Pulmonary artery endothelial cell (primary cell): ENCODE data around the gene NCKAP5L. TPM values are rescaled to one million over a fixed set of nuclear protein-coding genes. Genes with fewer than 3 reads are reported as not detected.
"Not testable (repeated sequence)": the region's sequence is repeated elsewhere in the genome, so short reads cannot be mapped to it uniquely, and the experiment has no call there.

Experiments used
- DNase-seq: peaks from one replicate; pipeline ENCODE4 v3.0.0-alpha.2; 2011; ENCODE audit warnings: low read depth, low spot score
- total RNA-seq: library from RNA; depleted of rRNA; stranded (reverse); fragments of >200 nt; gene quantifications from 2 replicates; pipeline ENCODE4 v1.2.3, GENCODE V29; 2014

The NCKAP5L gene
- total RNA-seq, 1 donor from 2014 or later, result 11.9 TPM

DNA sequence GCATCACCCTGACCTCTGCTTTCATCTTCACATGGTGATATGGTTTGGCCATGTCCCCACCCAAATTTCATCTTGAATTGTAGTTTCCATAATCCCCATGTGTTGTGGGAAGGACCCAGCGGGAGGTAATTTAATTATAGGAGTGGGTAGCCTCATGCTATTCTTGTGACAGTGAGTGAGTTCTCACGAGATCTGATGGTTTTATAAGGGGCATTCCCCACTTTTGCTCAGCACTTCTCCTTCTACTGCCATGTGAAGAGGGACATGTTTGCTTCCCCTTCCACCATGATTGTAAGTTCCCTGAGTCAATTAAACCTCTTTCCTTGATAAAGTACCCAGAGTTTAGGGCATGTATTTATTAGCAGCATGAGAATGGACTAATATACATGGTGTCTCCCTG, 48.6 kb downstream of the NCKAP5L start:
- DNase-seq, result no peak

DNA sequence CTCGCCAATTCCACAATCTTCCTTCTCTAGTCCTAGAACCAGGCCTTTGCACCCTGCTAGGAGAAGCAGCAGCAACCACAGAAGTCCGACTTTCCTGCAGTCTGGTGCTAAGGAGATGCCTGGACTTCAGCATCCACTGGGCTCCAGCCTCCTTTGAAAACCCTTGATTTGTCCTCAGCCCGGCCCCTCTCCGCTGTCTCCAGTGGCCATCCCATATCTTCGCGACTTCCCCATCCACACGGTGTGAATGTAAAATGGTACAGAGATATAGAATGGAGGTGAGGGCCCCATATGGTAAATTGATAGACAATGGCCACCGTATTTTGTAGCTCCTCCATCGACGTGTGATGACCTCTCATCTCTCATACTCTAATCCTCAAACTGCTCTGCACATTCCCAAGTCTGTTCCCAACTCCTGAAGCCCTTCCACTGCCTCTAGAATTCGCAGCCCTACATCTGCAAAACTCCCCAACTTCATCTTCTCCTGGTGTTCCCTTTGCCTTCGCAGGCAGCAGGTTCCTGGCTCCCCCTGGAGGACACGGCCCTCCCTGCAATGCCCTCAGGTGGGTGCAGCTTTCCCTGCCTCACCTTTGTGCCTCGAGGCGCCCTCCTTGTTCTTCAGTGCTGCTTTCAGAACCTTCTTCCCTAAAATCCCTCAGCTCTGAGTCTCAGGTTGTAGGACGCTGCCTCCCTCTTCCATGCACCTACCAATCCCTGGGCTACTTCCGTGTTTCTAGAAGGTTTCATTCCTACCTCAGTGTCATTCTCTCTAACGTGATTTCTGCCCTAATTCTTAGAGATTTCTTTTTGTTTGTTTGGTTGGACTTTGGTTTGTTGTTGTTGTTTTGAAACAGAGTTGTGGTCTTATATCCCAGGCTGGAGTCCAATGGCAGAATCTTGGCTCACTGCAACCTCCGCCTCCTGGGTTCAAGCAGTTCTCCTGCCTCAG, 50.1 kb downstream of the NCKAP5L start:
- DNase-seq, result no peak

DNA sequence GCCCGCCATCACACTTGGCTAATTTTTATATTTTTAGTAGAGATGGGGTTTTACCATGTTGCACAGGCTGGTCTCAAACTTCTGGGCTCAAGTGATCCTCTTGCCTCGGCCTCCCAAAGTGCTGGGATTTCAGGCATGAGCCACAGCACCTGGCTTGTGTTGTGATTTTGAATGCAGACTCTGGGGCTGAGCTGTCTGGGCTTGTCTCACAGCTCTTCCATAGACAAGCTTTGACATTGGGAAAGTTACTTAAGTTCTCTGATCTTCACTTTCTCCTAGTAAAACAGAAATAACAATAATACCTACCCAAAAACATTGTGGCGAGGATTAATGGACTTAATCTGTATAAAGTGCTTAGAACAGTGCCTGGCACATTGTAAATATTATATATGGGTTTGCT, 50.9 kb downstream of the NCKAP5L start:
- DNase-seq, result no peak

DNA sequence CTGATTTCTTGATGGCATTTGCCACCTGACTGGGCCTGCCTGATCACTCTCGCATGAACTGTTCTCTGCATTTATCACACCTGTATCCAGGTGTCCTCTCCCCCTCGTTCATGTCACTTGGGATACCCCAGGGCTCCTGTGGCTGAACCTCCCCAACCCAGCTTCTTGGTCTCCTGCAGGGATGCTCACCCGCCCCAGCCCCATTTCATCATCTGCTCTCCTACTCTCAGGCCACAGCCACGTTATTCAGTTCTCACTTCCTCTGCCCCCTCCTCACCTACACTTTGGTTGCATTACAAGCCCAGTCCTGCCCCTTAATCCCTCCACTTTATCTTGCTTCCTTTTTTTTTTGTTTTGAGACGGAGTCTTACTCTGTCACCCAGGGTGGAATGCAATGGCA, 51.4 kb downstream of the NCKAP5L start:
- no peak for DNase-seq

DNA sequence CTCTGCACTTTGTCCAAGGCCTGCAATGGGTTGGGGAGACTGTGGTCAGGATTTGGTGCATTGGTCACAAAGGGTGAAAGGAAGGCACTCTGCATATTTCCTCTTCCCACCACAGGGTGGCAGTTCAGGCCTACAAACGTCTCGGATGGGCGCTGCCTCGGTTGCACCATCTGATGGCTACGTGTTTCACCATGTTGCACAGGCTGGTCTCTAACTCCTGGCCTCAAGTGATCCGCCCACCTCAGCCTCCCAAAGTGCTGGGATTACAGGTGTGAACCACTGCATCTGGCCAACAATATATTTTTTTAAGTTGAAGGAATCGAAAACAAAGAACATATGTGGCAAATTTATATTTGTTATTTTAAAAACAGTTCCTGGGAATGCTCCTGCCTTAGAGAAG, 51.8 kb downstream of the NCKAP5L start:
- peak; percentile 33 for DNase-seq

DNA sequence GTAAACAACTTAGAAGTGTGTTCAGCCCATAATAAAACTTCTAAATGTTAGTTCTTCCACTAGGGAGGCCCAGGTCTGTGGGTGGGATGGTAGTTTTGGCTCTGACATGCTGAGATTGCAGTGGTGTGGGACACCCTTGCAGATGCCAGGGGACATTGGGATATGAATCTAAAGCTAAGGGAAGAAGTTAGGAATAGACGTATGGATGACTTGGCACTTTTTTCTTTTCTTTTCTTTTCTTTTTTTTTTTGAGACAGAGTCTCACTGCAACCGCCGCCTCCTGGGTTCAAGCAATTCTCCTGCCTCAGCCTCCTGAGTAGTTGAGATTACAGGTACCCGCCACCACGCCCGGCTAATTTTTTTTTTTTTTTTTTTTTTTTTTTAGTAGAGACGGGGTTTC, 55.1 kb downstream of the NCKAP5L start:
- DNase-seq, result not testable (repeated sequence)

DNA sequence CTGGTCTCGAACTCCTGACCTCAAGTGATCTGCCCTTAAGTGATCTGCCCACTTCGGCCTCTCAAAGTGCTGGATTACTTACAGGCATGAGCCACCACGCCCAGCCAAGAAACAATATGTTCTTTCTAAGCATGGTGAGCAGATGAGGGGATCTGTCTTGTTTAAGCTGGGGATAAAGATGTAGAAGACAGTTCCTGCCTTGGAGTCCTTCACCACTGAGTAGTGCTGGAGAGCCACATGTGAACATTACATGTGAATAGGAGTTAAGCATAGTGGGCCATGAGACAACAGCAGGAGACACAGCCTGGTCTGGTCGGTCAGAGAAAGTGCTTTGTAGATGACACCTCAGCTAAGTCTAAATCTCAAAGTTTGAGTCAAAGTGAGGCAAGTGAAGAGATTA, 60.9 kb downstream of the NCKAP5L start:
- DNase-seq, result no peak

DNA sequence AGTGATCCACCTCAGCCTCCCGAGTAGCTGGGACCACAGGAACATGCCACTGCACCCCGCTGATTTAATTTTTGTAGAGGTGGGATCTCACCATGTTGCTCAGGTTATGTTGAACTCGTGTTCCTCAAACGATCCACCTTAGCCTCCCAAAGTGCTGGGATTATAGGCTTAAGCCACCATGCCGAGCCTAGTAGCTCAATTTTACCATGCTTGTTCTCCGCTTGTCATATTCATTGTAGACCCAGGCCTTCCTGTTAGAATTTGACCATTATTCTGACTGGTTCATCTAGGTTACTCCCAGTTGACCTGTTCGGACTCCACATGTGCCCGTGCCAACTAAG, 62.1 kb downstream of the NCKAP5L start:
- no peak for DNase-seq

DNA sequence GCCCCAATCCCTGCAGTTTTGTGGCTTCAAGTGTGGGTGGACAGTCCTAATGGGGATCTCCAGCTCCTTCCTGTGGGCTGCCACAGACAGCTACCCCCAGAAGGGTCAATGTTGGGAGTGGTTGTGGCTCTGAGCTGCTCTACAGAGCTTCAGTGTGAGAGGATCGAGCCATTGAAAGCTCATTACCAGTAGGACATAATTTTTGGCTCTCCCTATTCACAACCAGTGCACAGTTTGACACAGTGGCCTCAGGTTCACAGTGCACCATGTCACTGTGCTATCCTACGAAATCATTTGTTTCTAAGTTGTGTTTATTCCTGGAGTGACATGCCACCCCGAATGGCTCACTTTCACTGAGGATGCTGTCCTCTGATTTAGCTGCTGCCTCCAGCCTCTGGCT, 64.1 kb downstream of the NCKAP5L start:
- DNase-seq, result no peak

DNA sequence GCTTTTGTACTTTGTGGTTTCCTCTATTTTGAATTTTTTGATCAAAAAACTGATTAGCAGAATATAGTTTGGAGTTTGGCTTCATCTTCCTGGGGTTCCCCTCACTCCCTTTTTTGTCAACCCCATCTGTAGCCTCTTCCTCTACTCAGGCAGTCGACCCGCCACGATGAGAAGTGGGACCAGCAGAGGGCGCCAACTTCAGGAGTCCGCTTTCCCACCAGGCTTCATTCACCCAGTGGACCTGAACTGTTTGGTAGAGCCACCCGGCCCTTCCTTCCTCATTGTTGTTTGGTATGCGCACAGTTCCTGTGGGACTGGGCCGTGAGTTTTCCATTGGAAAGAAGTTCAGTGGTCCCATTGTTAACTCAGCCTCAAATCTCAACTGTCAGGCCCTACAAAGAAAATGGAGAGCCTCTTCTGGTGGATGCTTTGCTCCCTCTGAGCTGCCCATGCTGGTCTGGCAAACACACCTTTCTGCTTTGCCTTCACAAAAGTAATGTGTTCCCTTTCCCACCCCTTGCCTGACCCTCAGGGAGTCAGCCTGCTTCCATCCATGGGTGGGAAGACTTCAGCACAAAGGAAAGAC, 65.1 kb downstream of the NCKAP5L start:
- peak; percentile 52 for DNase-seq

DNA sequence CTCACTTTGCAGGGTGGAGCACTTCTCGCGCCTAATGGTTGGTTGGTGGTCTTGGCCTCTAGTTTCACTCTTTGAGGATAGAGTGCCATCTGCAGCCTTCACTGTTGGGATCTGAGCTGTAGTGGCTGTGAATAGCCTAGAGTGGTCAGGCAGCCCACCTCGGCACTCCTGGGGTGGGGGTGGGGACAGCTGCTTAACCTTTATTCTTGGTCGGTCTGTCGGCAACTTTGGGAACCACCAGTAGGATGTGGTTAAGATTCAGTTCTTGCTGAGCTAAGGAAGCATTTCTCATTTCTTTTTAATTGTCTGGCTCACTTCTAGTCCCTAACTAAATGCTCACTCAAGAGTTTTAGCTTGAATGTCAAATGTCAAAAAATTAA, 65.8 kb downstream of the NCKAP5L start:
- no peak for DNase-seq

DNA sequence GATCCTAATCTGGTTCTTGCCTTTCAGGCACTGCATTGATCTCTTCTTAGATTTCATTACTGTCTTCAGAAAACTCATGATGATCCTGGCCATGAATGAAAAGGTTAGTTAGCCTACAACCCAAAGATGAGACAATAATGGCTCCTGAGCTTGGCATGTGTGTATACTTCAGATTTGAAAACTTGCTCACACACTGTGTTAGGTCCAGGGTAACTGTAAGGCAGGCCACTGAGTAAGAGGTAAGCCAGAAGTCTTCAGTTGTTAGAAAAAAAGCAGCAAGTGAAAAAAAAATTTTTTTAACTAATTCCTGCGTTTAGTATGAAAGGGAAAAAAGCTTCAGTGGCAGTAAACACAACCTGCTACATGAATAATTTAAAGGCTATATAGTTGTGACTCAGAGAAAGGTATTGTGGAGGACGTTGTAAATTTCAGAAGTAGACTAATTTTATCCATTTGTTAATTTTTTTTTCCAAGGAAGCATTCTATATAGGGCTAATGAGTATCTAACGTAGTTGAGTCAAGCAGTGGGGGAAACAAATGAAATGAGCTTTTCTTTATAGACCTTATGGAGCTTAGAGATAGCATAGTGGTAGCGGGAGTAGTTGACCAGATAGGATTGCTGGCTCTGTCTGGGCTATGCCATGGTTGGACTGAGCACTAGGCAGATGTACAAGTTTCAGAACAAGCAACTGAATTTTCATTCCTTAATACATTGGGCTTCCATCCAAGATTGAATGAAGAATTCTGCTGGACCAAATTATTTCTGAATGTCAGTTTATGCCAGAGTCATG, 66.3 kb downstream of the NCKAP5L start:
- DNase-seq, result no peak

DNA sequence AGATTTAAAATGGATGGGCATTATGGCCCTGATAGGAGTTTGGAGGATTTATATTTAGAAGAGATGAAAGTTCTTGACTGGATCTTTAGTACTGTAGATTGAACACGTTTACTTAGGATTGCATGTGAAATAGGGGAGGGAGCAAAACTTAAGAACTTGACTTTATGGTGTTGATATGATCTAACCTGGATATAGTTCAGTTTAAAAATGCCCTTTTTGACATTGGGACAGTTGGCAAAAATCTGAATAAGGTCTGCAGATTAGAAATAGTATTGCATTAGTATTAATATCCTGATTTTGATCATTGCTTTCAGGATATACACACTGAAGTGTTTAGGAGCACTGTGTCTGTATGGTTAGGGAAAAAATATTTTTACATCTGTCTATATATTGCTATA, 77.2 kb downstream of the NCKAP5L start:
- DNase-seq, result no peak

DNA sequence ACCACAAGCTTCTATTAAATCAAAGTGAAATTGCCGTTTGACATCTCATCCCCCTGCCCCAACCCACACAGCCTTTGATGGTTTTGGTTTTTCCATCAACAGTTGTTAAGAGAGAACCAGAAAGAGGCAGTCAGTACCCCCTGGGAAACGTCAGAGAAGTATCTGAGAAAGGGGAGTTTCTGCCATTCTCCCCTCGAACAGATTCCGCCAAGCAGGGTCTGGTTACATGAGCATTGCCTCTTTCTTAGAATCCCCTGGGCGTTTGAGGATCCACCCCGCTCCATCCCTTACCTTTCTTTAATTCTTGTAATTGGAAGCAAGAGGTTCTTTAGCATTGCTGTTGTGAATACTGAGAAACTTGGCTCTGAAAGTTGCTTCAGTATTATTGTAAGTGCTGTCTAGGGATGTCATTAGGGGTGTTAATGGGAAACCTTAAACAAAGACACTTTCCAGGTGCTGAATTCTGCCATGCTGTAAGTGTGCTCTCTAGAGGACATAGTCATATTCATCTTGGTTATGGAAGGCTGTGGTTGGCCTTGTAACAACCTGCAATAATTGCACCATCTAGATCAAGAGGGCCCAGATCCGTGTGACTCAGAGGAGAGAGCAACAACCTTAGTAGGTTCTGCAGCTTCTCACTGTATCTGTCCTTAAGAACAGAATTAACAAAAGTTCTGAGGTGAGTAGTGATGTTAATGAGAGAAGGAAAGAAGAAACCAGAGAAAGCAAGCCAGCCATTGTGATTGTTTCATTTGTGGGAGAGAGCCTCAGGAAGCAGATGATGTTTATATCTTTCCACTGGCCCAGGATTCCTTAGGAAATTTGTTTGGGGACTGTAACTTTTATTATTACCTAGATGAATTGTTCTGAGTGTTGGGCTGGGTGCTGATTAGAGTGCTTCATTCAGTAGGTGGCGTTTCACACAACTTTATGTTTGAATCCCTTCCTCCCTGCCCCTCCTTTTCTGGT, 77.9 kb downstream of the NCKAP5L start:
- no peak for DNase-seq

DNA sequence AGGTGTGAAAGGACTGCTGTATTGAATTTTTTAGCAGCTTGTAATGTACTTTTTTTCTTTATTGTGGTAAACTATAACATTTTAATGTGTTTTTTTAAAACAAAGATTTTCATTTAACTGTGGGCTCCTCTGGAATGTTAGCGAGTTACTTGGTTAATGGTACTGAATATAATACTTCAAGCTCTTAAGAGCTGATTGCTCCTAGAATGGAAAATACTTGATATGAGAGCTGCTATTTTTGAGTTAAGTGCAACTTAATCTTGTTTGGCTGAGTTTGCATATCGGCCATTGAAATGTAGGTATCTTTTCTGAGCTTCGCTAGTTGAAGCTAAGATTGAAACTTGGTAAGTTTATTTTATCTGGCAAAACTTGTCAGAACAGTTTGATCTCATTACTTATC, 79.4 kb downstream of the NCKAP5L start:
- no peak for DNase-seq

DNA sequence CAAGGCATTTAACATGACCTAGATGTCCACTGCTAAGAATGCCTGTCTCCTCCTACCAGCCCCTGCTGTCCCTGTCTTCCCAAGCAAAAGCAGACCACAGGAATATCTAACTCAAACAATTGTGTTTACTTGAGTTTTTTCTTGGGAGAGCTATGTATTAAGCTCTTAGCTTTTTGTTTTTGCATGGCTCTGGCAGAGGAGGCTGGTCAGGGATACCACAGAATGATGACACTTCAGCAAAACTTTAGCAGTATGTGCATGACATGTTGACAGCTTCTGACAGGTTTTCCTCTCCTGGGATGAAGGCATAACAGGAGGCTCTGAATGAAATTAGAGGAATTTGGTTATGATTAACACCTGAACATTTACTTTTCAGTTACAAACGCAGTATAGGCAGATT, 79.9 kb downstream of the NCKAP5L start:
- no peak for DNase-seq

DNA sequence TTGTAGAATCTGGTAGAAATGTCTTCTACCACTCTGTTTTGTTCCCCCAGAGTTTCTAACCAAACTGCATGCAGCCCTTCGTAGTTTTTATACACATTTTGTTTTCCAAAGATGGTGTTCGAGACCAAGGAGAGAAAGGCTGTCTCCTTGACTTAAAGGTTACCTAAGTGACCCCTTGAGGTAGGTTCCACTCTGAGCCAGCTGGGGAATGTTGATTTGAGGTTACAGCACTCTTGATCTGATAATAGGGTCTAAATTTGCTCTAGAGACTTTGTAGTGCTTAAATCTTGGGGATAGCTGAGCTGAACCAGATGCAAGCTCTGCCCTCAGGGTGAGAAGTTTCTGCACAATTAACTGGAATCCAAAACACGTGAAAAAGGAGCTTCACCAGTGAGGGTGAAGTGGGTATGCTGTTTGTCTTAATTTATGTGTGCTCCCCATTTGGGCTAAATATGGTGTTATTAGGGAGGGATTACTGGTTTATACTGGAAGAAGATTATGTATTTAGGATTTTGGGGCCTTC, 83.8 kb downstream of the NCKAP5L start:
- no peak for DNase-seq

DNA sequence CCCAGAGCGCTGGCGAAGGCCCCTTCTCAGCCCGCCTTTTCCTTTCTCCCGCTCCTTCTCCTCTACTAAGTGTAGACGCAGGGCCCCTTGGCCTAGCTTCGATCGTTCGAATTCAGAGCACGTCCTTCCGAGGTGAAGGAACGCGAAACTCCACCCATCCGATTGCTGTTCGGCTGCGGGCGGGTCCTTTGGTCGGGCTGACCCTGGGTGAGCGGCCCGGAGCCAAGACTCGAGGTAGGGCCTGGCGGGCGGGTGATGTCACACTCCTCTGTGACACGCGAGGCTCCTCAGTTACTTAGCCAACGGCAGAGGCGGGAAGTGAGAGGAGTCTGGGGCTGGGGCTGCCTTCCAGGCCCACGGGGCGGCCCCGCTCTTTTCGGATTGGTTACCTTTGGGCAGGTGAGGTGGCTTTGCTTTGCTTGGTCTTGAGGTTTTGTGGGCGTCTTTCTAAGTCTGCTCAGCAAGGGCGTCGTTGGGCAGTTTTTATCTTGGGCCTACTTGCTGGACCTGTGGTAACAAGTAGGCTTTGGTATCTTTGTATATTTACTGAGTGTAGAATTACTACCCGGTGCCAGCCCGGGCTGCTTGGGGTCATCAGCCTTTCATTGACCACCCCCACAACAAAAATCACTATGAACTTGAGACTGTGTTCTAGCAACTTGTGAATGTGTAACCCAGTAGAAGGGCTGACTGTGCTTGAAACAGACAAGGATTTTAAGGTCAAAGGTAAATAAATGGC, 86.2 kb downstream of the NCKAP5L start:
- peak; percentile 60 for DNase-seq
